ENCODE measurements around the gene C1GALT1.

- TF ChIP-seq EZH2 (IDR thresholded peaks at IDR 0.05; ENCODE audit: borderline replicate concordance, low read depth, low read length, poor library complexity, severe bottlenecking) (no peak), CTCF (conservative IDR thresholded peaks at IDR 0.05; ENCODE audit: low read depth, low read length) (no peak)
Observed at GRCh38 chr7:7201578-7202374, 19.4 kb downstream of the C1GALT1 start.
